ENCODE measurements around the gene PRMT3. TPM values are rescaled to one million over a fixed set of nuclear protein-coding genes. Genes with fewer than 3 reads are reported as not detected.
"Not testable (repeated sequence)": the region's sequence is repeated elsewhere in the genome, so short reads cannot be mapped to it uniquely, and the experiment has no call there.

PRMT3 gene
- total RNA-seq, 1 experiment from 2014 or later, result 31.4 TPM

GRCh38 chr11:20467487-20468185 is 80.1 kb downstream of the PRMT3 start:
- ChIA-PET POLR2A (no interaction called here), CTCF (no interaction called here)
- Mint-ChIP-seq H3K4me3 (no peak overlapping the region), H3K27ac (no peak overlapping the region), H3K27me3 (ENCODE audit: low read depth) (no peaks in the 10 kb centered on the region), H3K4me1 (no peaks in the 10 kb centered on the region), H3K9me3 (peaks cover 5% of the 10 kb centered on the region), H3K36me3 (peaks cover 12% of the 10 kb centered on the region)
- no peak for DNase-seq (ENCODE audit: low spot score)
- no peak for TF ChIP-seq PREB (CRISPR knock-in tag; IDR thresholded peaks at IDR 0.05; ENCODE audit: borderline replicate concordance)
- TF ChIP-seq RORB (CRISPR knock-in tag; IDR thresholded peaks at IDR 0.05), result no peak
- no peak for TF ChIP-seq PRRX2 (CRISPR knock-in tag; IDR thresholded peaks at IDR 0.05)
- TF ChIP-seq TP53 (CRISPR knock-in tag; IDR thresholded peaks at IDR 0.05), result no peak
- no peak for TF ChIP-seq ZNF263 (CRISPR knock-in tag; IDR thresholded peaks at IDR 0.05; ENCODE audit: low read depth)
- no peak for TF ChIP-seq MAX (CRISPR knock-in tag; IDR thresholded peaks at IDR 0.05)
- TF ChIP-seq TEAD1 (CRISPR knock-in tag; IDR thresholded peaks at IDR 0.05), result no peak
- no peak for ATAC-seq

GRCh38 chr11:20470348-20470747 is 82.8 kb downstream of the PRMT3 start:
- POLR2A ChIA-PET, result no interaction called here
- Mint-ChIP-seq H3K9me3 (peaks cover 5% of the 10 kb centered on the region), H3K27ac (no peak overlapping the region), H3K4me3 (no peak overlapping the region), H3K4me1 (peaks cover 20% of the 10 kb centered on the region), H3K36me3 (peaks cover 8% of the 10 kb centered on the region), H3K27me3 (ENCODE audit: low read depth) (no peaks in the 10 kb centered on the region)
- no peak for ATAC-seq
- DNase-seq (ENCODE audit: low spot score), result no peak
- CTCF ChIA-PET, result no interaction called here
- TF ChIP-seq NFATC4 (CRISPR knock-in tag; IDR thresholded peaks at IDR 0.05) (no peak), ATF6 (CRISPR knock-in tag; IDR thresholded peaks at IDR 0.05) (no peak), NR3C1 (CRISPR knock-in tag; conservative IDR thresholded peaks at IDR 0.05; ENCODE audit: low read depth) (no peak), FOXP4 (CRISPR knock-in tag; IDR thresholded peaks at IDR 0.05) (no peak), NFYB (CRISPR knock-in tag; conservative IDR thresholded peaks at IDR 0.05; ENCODE audit: low read depth) (no peak), ETV6 (CRISPR knock-in tag; IDR thresholded peaks at IDR 0.05) (no peak), ZNF532 (CRISPR knock-in tag; IDR thresholded peaks at IDR 0.05; ENCODE audit: borderline replicate concordance) (no peak), ZNF416 (CRISPR knock-in tag; IDR thresholded peaks at IDR 0.05) (no peak), TP53 (CRISPR knock-in tag; IDR thresholded peaks at IDR 0.05) (no peak), FOXJ3 (CRISPR knock-in tag; IDR thresholded peaks at IDR 0.05; ENCODE audit: borderline replicate concordance) (no peak)

GRCh38 chr11:20471929-20472328 is 84.4 kb downstream of the PRMT3 start:
- POLR2A ChIA-PET; H3K9me3 Mint-ChIP-seq; H3K4me3 Mint-ChIP-seq; H3K27ac Mint-ChIP-seq; DNase-seq (ENCODE audit: low spot score); ATAC-seq; H3K27me3 Mint-ChIP-seq (ENCODE audit: low read depth); CTCF ChIA-PET; H3K36me3 Mint-ChIP-seq: not testable (repeated sequence)
- H3K4me1 Mint-ChIP-seq, result peaks cover 24% of the 10 kb centered on the region

Measured in WTC11 (cell line).